NCI-H2227 (cell line): ENCODE results near the gene CHAC2.
"Not testable (repeated sequence)": the region's sequence is repeated elsewhere in the genome, so short reads cannot be mapped to it uniquely, and the experiment has no call there.

ENCODE experiments used
- DNase-seq: peaks from one replicate; lab custom pipeline; 2025; ENCODE audit not compliant: unreplicated experiment; lab: John Stamatoyannopoulos, UW

CHAC2 gene

GRCh38 chr2:53767405-53768241, at the start of gene CHAC2:
Gene CHAC2, plus strand, starts transcription at chr2:53767804. Its CDS starts 83 bp downstream, at chr2:53767887.
- peak; percentile 93 for DNase-seq

- DNase-seq: not testable (repeated sequence)
Measured at GRCh38 chr2:53720944-53721343, 46.7 kb upstream of the CHAC2 start.

- no peak for DNase-seq
Measured at GRCh38 chr2:53724536-53724935, 43.1 kb upstream of the CHAC2 start.

- no peak for DNase-seq
Measured at GRCh38 chr2:53725662-53726061, 41.9 kb upstream of the CHAC2 start.

- no peak for DNase-seq
Measured at GRCh38 chr2:53727921-53728320, 39.7 kb upstream of the CHAC2 start.

GRCh38 chr2:53729143-53729762, 38.4 kb upstream of the CHAC2 start:
- DNase-seq: no peak

GRCh38 chr2:53737091-53737490, 30.5 kb upstream of the CHAC2 start:
- DNase-seq: no peak

- DNase-seq: no peak
Measured at GRCh38 chr2:53739032-53739431, 28.6 kb upstream of the CHAC2 start.

GRCh38 chr2:53740170-53740569, 27.4 kb upstream of the CHAC2 start:
- DNase-seq: peak; percentile 59

- DNase-seq: no peak
Measured at GRCh38 chr2:53744395-53745065, 23.1 kb upstream of the CHAC2 start.

GRCh38 chr2:53750041-53750768, 17.4 kb upstream of the CHAC2 start:
- DNase-seq: no peak

GRCh38 chr2:53751728-53752127, 15.9 kb upstream of the CHAC2 start:
- DNase-seq: no peak

GRCh38 chr2:53752385-53752784, 15.2 kb upstream of the CHAC2 start:
- DNase-seq: no peak

GRCh38 chr2:53753041-53753440, 14.6 kb upstream of the CHAC2 start:
- DNase-seq: no peak

- no peak for DNase-seq
Measured at GRCh38 chr2:53755121-53755520, 12.5 kb upstream of the CHAC2 start.

GRCh38 chr2:53756644-53757043, 11.0 kb upstream of the CHAC2 start:
- DNase-seq: no peak

- not testable (repeated sequence) for DNase-seq
Measured at GRCh38 chr2:53757206-53757605, 10.4 kb upstream of the CHAC2 start.

- DNase-seq: no peak
Measured at GRCh38 chr2:53765767-53766166, 1.8 kb upstream of the CHAC2 start.

- peak; percentile 78 for DNase-seq
Measured at GRCh38 chr2:53768242-53768542, 588 bp downstream of the CHAC2 start.

- no peak for DNase-seq
Measured at GRCh38 chr2:53769318-53769945, 1.8 kb downstream of the CHAC2 start.

- no peak for DNase-seq
Measured at GRCh38 chr2:53770264-53770663, 2.7 kb downstream of the CHAC2 start.
